HL-60 (cell line): ENCODE results near the gene TSPAN1.

Experiments
- GABPA ChIP-seq: IDR thresholded peaks from 2 replicates; pipeline ENCODE4 v1.6.1; 2012; ENCODE audit warnings: low read depth
- POLR2AphosphoS5 ChIP-seq: IDR thresholded peaks from 2 replicates; pipeline ENCODE4 v1.6.1; 2012; ENCODE audit warnings: low read depth
- SPI1 ChIP-seq: IDR thresholded peaks from 2 replicates; pipeline ENCODE4 v1.6.1; 2012; ENCODE audit warnings: low read depth, mild to moderate bottlenecking, borderline replicate concordance
- TF ChIP-seq, protein P1 (sequence below): IDR thresholded peaks from one replicate; pipeline ENCODE4 v1.5.1; 2011; ENCODE audit warnings: low read length, control low read depth, inconsistent platforms; ENCODE audit not compliant: insufficient read depth
- TF ChIP-seq, protein P2 (sequence below): IDR thresholded peaks from 2 replicates; pipeline ENCODE4 v1.6.1; 2012; ENCODE audit warnings: low read depth; ENCODE audit not compliant: insufficient replicate concordance

DNA sequence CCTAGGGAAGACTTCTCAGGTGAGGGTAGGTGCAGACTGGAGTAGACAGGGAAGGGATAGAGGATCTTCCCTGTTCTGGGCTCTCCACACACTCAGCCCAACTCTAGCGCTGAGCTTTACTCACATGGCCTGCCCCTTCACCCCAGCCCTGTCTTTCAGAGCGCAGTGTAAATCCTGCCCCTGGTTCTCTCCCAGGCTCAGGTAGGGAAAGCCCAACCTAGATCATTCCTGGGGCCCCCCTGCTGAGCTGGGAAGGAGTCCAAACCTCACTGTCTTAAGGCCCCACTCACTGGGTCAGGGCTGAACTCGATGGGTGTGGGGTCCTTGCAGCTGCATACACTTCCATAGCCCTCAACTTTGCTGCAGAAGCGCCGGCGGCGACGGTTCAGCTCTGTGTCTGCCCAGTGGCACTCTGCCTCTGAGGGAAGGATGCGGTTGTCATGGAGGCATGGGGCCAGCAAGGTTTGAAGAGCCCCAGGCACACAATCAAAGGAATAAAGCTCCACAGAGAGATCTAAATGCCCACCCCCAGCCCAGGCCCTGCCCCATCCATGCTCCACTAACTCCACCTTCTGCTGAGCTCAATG lies 19.2 kb downstream of the TSPAN1 start:
- TF ChIP-seq, protein P1, sequence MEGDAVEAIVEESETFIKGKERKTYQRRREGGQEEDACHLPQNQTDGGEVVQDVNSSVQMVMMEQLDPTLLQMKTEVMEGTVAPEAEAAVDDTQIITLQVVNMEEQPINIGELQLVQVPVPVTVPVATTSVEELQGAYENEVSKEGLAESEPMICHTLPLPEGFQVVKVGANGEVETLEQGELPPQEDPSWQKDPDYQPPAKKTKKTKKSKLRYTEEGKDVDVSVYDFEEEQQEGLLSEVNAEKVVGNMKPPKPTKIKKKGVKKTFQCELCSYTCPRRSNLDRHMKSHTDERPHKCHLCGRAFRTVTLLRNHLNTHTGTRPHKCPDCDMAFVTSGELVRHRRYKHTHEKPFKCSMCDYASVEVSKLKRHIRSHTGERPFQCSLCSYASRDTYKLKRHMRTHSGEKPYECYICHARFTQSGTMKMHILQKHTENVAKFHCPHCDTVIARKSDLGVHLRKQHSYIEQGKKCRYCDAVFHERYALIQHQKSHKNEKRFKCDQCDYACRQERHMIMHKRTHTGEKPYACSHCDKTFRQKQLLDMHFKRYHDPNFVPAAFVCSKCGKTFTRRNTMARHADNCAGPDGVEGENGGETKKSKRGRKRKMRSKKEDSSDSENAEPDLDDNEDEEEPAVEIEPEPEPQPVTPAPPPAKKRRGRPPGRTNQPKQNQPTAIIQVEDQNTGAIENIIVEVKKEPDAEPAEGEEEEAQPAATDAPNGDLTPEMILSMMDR, result no peak
- TF ChIP-seq, protein P2, sequence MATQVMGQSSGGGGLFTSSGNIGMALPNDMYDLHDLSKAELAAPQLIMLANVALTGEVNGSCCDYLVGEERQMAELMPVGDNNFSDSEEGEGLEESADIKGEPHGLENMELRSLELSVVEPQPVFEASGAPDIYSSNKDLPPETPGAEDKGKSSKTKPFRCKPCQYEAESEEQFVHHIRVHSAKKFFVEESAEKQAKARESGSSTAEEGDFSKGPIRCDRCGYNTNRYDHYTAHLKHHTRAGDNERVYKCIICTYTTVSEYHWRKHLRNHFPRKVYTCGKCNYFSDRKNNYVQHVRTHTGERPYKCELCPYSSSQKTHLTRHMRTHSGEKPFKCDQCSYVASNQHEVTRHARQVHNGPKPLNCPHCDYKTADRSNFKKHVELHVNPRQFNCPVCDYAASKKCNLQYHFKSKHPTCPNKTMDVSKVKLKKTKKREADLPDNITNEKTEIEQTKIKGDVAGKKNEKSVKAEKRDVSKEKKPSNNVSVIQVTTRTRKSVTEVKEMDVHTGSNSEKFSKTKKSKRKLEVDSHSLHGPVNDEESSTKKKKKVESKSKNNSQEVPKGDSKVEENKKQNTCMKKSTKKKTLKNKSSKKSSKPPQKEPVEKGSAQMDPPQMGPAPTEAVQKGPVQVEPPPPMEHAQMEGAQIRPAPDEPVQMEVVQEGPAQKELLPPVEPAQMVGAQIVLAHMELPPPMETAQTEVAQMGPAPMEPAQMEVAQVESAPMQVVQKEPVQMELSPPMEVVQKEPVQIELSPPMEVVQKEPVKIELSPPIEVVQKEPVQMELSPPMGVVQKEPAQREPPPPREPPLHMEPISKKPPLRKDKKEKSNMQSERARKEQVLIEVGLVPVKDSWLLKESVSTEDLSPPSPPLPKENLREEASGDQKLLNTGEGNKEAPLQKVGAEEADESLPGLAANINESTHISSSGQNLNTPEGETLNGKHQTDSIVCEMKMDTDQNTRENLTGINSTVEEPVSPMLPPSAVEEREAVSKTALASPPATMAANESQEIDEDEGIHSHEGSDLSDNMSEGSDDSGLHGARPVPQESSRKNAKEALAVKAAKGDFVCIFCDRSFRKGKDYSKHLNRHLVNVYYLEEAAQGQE, result no peak
- TF ChIP-seq POLR2AphosphoS5, result no peak
- TF ChIP-seq SPI1, result no peak
- no peak for TF ChIP-seq GABPA
